HL-60 (cell line): ENCODE results near the gene STXBP5L.

ENCODE experiments used
- GABPA ChIP-seq: IDR thresholded peaks from 2 replicates; pipeline ENCODE4 v1.6.1; 2012; ENCODE audit warnings: low read depth
- POLR2AphosphoS5 ChIP-seq: IDR thresholded peaks from 2 replicates; pipeline ENCODE4 v1.6.1; 2012; ENCODE audit warnings: low read depth
- SPI1 ChIP-seq: IDR thresholded peaks from 2 replicates; pipeline ENCODE4 v1.6.1; 2012; ENCODE audit warnings: low read depth, mild to moderate bottlenecking, borderline replicate concordance
- TF ChIP-seq, protein P1 (sequence below): IDR thresholded peaks from one replicate; pipeline ENCODE4 v1.5.1; 2011; ENCODE audit warnings: low read length, control low read depth, inconsistent platforms; ENCODE audit not compliant: insufficient read depth
- TF ChIP-seq, protein P2 (sequence below): IDR thresholded peaks from 2 replicates; pipeline ENCODE4 v1.6.1; 2012; ENCODE audit warnings: low read depth; ENCODE audit not compliant: insufficient replicate concordance

DNA sequence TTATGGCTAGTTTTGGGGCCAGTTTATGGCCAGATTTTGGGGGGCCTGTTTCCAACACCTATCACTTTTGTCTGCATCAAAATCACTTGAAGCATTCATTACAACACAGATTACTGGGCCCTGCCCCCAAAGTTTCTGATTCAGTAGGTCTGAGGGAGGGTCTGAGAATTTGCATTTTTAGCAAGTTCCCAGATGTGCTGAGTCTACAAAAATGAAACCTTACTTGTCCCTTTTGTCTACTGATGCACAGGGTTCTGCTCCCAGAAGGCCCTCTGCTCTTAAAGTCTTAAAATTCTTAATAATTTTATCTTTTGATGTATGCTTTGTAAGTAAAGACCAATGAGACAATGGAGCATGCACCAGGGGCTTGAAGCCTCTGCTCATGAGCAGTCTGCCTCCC is 491.8 kb downstream of the STXBP5L start:
- TF ChIP-seq, protein P1, sequence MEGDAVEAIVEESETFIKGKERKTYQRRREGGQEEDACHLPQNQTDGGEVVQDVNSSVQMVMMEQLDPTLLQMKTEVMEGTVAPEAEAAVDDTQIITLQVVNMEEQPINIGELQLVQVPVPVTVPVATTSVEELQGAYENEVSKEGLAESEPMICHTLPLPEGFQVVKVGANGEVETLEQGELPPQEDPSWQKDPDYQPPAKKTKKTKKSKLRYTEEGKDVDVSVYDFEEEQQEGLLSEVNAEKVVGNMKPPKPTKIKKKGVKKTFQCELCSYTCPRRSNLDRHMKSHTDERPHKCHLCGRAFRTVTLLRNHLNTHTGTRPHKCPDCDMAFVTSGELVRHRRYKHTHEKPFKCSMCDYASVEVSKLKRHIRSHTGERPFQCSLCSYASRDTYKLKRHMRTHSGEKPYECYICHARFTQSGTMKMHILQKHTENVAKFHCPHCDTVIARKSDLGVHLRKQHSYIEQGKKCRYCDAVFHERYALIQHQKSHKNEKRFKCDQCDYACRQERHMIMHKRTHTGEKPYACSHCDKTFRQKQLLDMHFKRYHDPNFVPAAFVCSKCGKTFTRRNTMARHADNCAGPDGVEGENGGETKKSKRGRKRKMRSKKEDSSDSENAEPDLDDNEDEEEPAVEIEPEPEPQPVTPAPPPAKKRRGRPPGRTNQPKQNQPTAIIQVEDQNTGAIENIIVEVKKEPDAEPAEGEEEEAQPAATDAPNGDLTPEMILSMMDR = no peak
- TF ChIP-seq GABPA (no peak), POLR2AphosphoS5 (no peak), SPI1 (no peak)
- TF ChIP-seq, protein P2, sequence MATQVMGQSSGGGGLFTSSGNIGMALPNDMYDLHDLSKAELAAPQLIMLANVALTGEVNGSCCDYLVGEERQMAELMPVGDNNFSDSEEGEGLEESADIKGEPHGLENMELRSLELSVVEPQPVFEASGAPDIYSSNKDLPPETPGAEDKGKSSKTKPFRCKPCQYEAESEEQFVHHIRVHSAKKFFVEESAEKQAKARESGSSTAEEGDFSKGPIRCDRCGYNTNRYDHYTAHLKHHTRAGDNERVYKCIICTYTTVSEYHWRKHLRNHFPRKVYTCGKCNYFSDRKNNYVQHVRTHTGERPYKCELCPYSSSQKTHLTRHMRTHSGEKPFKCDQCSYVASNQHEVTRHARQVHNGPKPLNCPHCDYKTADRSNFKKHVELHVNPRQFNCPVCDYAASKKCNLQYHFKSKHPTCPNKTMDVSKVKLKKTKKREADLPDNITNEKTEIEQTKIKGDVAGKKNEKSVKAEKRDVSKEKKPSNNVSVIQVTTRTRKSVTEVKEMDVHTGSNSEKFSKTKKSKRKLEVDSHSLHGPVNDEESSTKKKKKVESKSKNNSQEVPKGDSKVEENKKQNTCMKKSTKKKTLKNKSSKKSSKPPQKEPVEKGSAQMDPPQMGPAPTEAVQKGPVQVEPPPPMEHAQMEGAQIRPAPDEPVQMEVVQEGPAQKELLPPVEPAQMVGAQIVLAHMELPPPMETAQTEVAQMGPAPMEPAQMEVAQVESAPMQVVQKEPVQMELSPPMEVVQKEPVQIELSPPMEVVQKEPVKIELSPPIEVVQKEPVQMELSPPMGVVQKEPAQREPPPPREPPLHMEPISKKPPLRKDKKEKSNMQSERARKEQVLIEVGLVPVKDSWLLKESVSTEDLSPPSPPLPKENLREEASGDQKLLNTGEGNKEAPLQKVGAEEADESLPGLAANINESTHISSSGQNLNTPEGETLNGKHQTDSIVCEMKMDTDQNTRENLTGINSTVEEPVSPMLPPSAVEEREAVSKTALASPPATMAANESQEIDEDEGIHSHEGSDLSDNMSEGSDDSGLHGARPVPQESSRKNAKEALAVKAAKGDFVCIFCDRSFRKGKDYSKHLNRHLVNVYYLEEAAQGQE = no peak
